ENCODE results near the gene NFX1.

The NFX1 gene

DNA sequence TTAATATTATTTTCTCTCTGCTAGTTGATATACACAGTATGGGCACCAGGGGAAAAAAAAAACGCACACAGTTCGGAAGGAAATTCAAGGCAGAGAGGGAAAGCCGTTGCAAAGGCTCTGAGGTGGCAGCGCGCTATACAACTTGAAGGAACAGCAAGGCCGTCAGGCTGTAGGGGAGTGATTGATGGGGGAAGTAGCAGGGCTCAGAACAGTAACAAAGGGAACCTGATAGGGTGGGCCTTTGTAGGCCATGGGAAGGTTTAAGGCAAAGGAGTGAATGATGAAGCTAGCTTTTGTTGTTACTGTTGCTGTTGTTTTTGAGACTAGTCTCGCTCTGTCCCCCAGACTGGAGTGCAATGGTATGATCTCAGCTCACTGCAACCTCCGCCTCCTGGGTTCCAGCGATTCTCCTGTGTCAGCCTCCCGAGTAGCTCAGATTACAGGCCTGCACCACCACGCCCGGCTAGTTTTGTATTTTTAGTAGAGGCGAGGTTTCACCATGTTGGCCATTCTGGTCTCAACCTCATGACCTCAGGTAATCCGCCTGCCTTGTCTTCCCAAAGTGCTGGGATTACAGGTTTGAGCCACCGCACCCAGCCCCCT is 85.0 kb downstream of the NFX1 start:
- no peak for DNase-seq (ENCODE audit: low read depth in 1 of 2, low spot score in 1 of 2)
- Histone ChIP-seq H3K4me3 (replicated peaks; ENCODE audit: insufficient read depth, low read length) (no peak overlapping the region), H3K27me3 (ENCODE audit: insufficient read depth, poor library complexity, severe bottlenecking) (no peaks in the 10 kb centered on the region), H3K27ac (replicated peaks) (no peak overlapping the region)
- no peak for TF ChIP-seq SPI1 (IDR thresholded peaks at IDR 0.05; ENCODE audit: borderline replicate concordance, low read depth)
- TF ChIP-seq POLR2AphosphoS5 (IDR thresholded peaks at IDR 0.05; ENCODE audit: low read depth), result no peak
- TF ChIP-seq, protein P1, sequence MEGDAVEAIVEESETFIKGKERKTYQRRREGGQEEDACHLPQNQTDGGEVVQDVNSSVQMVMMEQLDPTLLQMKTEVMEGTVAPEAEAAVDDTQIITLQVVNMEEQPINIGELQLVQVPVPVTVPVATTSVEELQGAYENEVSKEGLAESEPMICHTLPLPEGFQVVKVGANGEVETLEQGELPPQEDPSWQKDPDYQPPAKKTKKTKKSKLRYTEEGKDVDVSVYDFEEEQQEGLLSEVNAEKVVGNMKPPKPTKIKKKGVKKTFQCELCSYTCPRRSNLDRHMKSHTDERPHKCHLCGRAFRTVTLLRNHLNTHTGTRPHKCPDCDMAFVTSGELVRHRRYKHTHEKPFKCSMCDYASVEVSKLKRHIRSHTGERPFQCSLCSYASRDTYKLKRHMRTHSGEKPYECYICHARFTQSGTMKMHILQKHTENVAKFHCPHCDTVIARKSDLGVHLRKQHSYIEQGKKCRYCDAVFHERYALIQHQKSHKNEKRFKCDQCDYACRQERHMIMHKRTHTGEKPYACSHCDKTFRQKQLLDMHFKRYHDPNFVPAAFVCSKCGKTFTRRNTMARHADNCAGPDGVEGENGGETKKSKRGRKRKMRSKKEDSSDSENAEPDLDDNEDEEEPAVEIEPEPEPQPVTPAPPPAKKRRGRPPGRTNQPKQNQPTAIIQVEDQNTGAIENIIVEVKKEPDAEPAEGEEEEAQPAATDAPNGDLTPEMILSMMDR (IDR thresholded peaks at IDR 0.05; ENCODE audit: insufficient read depth, low read length), result no peak
- TF ChIP-seq GABPA (IDR thresholded peaks at IDR 0.05; ENCODE audit: low read depth), result no peak
- TF ChIP-seq, protein P2, sequence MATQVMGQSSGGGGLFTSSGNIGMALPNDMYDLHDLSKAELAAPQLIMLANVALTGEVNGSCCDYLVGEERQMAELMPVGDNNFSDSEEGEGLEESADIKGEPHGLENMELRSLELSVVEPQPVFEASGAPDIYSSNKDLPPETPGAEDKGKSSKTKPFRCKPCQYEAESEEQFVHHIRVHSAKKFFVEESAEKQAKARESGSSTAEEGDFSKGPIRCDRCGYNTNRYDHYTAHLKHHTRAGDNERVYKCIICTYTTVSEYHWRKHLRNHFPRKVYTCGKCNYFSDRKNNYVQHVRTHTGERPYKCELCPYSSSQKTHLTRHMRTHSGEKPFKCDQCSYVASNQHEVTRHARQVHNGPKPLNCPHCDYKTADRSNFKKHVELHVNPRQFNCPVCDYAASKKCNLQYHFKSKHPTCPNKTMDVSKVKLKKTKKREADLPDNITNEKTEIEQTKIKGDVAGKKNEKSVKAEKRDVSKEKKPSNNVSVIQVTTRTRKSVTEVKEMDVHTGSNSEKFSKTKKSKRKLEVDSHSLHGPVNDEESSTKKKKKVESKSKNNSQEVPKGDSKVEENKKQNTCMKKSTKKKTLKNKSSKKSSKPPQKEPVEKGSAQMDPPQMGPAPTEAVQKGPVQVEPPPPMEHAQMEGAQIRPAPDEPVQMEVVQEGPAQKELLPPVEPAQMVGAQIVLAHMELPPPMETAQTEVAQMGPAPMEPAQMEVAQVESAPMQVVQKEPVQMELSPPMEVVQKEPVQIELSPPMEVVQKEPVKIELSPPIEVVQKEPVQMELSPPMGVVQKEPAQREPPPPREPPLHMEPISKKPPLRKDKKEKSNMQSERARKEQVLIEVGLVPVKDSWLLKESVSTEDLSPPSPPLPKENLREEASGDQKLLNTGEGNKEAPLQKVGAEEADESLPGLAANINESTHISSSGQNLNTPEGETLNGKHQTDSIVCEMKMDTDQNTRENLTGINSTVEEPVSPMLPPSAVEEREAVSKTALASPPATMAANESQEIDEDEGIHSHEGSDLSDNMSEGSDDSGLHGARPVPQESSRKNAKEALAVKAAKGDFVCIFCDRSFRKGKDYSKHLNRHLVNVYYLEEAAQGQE (IDR thresholded peaks at IDR 0.05; ENCODE audit: insufficient replicate concordance, low read depth), result no peak

DNA sequence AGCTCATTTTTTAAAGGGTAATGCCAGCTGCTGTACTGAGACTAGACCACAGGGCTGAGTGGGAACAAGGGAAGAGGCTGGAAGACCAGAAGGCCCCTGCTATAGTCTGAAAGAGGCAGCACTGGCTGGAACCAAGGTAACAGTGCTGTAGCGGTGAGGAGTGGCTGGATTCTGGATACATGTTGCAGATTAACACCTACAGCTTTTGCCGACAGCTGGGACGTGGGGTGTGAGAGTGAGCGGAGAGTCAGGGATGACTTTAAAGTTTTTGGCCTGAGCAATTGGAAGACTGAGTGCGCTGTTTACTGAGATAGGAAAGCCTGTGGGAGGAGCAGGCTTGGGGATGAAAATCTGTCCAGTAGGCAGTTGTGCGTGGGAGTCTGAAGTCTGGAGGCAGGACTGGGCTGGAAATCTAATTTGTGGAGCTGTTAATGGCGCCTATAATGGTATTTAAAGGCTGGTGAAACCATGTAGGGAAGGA is 85.6 kb downstream of the NFX1 start:
- DNase-seq (ENCODE audit: low read depth in 1 of 2, low spot score in 1 of 2), result no peak
- H3K27ac ChIP-seq (replicated peaks), result no peak overlapping the region
- no peak overlapping the region for H3K4me3 ChIP-seq (replicated peaks; ENCODE audit: insufficient read depth, low read length)
- TF ChIP-seq GABPA (IDR thresholded peaks at IDR 0.05; ENCODE audit: low read depth) (no peak), SPI1 (IDR thresholded peaks at IDR 0.05; ENCODE audit: borderline replicate concordance, low read depth) (no peak), POLR2AphosphoS5 (IDR thresholded peaks at IDR 0.05; ENCODE audit: low read depth) (no peak)
- TF ChIP-seq, protein P2 (IDR thresholded peaks at IDR 0.05; ENCODE audit: insufficient replicate concordance, low read depth), result no peak
- TF ChIP-seq, protein P1 (IDR thresholded peaks at IDR 0.05; ENCODE audit: insufficient read depth, low read length), result no peak
- no peaks in the 10 kb centered on the region for H3K27me3 ChIP-seq (ENCODE audit: insufficient read depth, poor library complexity, severe bottlenecking)

DNA sequence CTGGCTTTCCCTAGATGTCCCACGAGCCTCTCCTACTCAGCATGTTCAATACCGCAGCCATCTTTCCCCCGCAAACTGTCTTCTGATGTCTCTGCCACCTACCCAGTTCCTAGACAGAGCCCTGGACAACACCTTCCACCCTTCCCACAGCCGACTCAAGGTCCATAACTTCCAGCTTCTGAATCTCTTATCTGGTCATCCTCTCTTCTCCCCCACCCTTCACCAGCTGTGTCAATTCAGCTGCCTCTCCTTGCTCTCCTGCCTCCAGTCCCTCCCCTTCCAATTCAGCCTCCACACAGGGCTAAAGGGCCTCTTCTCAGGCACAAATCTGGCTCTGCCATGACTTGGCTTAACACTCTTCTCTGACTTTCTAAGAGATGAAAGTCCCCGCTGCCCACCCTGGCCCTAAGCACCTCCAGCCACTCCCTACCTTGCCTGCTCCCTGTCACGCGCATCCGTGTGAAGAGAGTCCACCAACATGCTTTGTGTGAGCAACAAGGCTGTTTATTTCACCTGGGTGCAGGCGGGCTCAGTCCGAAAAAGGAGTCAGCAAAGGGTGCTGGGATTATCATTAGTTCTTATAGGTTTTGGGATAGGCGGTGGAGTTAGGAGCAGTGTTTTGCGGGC is 86.9 kb downstream of the NFX1 start:
- TF ChIP-seq POLR2AphosphoS5 (IDR thresholded peaks at IDR 0.05; ENCODE audit: low read depth) (no peak), GABPA (IDR thresholded peaks at IDR 0.05; ENCODE audit: low read depth) (no peak), SPI1 (IDR thresholded peaks at IDR 0.05; ENCODE audit: borderline replicate concordance, low read depth) (no peak)
- TF ChIP-seq, protein P1 (IDR thresholded peaks at IDR 0.05; ENCODE audit: insufficient read depth, low read length), result no peak
- TF ChIP-seq, protein P2 (IDR thresholded peaks at IDR 0.05; ENCODE audit: insufficient replicate concordance, low read depth), result no peak
- Histone ChIP-seq H3K4me3 (replicated peaks; ENCODE audit: insufficient read depth, low read length) (no peak overlapping the region), H3K27me3 (ENCODE audit: insufficient read depth, poor library complexity, severe bottlenecking) (no peaks in the 10 kb centered on the region), H3K27ac (replicated peaks) (no peak overlapping the region)
- no peak for DNase-seq (ENCODE audit: low read depth in 1 of 2, low spot score in 1 of 2)

All from HL-60 (cell line).